IPS DF 4.7 (cell line): ENCODE results near the gene TEDC2.

ENCODE experiments used
- DNase-seq: peaks from one replicate; pipeline ENCODE4 v3.0.0-alpha.2; 2013; ENCODE audit warnings: low spot score; ENCODE audit errors: extremely low read depth

TEDC2 gene

DNA sequence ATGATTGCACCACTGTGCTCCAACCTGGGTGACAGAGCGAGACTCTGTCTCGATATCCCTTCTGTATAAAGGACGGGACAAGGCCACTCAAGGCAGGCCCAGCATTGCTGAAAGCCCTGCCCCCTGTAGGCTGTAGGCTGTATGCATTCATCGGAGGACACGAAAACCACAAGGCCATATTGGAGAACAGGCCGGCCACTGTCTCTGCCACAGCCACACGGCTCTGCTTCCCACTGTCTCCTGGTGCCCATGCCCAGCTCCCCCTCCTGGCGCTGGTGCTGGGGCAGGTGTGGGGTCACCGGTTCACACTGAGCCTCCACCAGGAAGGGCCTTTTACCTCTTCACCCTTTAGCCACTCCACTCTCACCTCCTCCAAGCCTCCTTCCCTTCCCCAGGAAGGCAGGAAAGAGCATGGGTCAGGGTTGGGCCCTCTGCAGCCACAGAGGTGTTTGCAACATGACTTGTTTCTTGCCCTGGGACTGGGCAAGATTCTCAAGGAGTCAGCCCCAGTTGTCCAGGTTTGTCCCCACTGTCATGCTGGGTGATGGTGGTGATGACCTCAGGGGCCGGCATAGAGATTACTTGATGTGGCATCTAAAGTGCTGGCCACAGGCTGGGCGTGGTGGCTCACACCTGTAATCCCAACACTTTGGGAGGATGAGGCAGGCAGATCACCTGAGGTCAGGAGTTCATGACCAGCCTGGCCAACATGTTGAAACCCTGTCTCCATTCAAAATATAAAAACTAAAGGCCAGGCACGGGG, 5.9 kb downstream of the TEDC2 start:
- DNase-seq: no peak

DNA sequence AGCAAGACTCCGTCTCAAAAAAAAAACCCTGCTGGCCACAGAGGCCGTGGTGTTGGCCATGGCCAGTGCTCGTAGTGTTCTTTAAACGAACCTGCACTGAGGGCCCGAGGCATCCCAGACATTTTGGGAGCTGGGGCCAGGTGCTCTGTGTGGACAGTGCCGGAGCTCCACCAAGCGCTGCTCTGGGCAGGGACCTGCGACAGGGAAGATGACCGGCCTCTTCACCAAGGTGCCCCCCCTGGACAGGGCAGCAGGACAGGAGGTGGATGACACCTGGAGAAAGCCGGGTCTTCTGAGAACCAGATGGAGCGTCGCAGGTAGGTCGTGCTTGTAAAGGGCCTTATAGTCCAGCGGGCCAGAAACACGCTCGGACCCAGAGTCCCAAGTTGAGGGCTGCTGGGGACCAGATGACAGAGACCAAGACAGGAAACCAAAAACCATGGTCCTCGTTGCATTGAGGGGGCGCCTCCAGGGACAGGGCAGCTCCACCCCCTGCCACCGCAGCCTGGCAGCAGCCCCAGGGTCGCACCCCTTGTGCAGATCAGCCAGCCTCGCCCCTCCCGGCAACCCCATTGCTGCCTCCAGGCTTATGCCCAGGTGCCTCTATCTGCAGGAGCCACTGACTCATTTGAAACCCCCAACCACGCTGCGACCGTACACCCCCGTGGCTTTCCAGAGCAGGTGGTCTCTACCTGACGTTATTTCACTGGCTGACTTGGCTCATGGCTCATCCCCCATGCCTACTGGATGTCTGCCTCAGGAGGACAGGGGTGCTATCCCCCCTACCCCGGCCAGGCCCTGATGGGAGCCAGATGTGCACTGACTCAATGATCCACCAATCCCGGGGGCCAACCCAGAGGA, 7.0 kb downstream of the TEDC2 start:
- DNase-seq: no peak

DNA sequence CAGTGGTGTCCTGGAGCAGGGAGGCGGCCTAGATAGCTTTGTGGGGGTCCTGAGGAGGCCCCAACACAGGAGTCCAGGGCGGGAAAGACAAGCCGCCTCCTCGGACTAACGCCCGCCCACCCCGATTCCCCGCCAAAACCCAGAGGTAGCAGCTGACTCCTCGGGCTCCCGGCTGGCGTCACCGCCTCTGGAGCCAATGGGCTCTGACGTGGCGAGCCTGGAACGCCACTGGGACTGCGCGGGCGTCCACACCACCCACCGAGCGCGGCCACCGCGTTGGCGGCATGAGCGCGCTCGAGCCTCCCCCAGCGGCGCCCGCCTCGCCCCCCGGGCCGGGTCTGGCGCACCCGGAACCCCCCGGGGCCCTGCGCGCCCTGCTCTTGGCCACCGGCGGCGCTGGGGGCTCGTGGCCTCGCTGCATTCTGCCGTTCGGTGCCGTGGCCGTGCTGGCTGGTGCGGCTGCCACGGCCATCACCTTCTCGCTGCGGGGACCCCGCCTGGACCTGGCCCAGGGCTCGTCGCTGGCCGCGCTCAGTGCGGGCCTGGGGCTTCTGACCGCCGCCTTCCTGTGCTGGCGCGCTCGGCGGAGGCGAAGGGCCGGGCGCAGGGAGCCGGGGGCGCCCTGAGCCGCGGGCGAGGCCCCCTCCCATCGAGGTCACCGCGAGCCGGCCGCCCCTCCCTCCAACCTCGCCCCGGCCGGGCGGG, 7.8 kb downstream of the TEDC2 start:
- DNase-seq: no peak

DNA sequence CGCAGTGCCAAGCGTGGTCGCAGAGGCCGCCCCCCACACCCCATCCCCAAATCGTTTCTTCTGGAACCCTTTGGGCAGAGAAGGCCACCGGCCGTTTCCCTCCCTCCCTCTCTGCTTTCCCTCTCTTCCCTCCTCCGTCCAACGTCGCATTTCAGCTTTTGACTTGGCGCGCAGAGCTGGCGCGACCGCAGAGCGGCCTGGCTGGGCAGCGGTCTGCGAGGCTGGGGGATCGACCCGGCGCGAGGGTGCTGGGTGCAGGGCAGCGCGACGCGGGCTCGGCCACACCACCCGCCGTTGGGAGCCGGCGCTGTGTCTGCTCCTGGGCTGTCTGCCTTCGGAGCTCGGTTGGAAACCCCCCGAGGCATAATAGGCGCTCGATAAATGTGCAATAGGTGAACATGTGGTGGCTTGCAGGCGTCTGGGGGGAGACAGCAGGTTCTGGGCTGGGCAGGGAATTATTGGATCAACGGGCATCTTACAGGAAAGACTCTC, 8.4 kb downstream of the TEDC2 start:
- no peak for DNase-seq

DNA sequence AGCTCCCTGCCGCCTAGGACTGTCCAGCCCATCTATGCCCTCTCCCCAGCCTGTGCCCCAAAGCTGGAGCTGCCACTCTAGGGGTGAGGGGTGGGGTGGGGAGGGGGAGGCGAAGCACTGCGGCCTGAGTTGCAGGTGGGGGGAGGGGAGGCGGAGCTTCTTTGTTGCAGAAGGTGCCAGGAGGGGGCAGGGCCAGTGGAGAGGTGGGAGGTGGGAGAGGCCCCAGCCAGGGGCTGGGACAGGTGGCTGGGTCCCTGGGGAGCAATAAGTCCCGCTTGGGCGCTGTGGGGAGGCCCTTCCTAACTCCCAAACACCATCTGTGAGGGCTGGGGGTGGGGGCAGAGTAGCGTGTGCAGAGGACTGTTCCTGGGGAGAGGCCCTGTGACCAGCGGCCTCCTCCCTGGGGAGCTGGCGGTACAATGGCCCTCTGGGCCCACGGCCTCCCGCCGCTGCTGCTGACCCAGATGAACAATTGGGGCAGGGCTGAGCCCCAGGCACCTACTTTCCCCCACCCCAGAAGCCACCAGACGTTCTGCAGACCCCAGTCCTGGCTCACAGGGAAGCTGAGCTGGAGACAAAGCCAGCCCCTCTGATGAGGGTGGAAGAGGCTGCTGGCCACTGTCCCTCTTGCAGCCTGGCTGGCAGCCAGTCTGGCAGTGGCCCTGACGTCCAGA, 9.0 kb downstream of the TEDC2 start:
- DNase-seq: no peak

DNA sequence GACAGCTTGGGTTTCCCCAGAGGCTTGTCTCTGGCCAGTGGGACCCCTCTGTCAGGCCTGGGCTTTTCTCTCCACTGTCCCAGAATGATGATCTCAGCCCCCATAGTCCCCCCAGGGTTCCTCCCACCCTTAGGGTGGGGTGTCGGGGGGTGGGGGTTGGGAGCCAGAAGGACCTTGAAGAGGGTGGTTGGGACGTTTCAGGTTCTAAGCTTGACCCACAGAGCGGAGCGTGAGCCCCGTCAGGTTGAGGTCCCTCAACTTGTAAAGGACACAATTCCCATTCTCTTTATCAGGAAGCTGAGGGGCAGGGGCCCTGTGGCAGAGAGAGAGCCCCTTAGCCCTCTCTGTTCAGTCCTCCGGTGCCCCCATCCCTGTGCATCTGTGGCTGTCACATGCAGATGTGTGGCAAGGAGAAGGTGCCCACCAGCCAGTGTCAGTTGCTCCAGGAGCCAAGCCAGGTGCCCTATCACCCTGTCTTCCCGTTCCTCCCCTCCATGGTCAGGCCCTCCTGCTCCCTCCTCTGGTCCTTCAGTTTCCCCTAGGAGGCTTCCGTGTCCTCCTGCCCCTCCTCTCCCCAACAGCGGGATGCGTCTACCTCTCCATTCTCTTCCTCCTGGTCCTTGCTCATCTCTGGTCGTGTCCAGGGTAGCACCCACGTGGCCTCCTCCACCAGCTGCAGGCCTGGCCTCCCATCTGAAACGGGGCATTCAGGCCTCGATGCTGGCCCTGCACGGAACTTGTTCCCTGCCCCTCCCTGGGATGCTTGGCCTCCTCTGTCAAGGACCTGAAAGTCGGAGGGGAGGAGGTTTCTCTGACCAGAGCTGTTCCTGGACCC, 9.7 kb downstream of the TEDC2 start:
- DNase-seq: no peak

DNA sequence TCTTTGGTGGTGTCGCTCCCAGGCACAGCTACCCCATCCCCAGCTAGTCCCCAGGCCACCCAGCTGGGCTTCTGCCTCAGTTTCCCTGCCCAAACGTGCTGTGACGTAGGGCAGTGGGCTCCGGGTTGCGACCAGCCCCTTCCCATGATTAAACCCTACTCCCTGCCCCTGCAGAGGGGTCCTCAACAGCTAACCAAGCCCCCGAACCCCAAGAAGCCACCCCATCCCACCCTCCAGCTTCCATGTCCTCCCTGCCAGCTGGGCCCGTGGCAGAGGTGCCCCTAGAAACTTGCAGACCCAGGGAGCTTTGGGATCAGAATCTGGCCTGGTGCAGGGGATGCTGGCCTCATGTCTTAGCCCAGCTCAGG, 10.3 kb downstream of the TEDC2 start:
- no peak for DNase-seq

DNA sequence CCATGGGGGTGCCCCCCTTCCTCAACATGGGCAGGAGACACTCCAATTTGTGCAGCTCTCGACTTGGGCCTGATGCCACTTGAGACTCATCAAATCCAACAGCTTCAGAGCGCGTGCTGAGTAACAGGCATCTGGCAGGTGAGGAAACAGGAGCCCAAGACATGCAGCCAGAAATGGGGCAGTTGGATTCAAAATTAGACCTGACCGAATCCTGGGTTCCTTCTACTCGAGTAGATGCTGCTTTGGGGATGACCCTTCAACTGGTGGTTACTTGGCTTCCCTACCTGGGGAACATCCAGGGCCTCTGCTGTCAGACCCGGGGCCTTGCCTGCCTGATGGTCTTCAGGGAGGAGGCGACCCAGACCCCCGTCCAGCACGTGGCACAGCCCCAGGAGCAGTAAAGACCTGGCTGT, 10.7 kb downstream of the TEDC2 start:
- no peak for DNase-seq

DNA sequence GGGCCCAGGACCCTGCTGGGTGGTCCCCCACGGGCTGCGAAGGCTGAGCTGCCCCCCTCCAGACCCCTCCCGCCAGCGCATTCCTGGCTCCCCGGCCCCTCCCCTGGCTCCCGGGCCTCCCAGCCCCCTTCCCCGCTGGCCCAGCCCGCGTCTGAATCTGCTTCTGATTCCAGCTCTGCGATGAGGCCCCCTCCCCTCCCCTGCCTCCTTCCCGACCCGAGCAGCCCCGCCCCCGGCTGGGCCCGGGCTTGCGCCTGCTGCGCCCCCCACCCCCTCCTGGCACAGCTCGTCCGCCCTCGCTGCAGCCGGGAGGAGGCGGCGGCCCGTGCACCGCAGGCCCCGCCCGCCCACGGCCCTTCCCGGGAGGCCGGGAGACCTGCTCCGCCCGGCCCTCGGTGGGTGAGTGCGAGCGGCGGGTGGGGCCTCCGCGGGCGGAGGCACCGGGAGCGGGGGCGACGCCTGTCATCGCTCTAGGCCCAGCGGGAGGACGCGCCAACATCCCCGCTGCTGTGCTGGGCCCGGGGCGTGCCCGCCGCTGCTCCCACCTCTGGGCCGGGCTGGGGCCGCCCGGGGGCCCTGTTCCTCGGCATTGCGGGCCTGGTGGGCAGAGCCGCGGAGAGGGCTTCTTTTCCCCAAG, 11.2 kb downstream of the TEDC2 start, which contains the start of gene NTN3:
NTN3 (plus strand) TSS at position 282 of the 637 bp plus-strand sequence. CDS start 405 bp downstream, outside the sequence.
- no peak for DNase-seq

DNA sequence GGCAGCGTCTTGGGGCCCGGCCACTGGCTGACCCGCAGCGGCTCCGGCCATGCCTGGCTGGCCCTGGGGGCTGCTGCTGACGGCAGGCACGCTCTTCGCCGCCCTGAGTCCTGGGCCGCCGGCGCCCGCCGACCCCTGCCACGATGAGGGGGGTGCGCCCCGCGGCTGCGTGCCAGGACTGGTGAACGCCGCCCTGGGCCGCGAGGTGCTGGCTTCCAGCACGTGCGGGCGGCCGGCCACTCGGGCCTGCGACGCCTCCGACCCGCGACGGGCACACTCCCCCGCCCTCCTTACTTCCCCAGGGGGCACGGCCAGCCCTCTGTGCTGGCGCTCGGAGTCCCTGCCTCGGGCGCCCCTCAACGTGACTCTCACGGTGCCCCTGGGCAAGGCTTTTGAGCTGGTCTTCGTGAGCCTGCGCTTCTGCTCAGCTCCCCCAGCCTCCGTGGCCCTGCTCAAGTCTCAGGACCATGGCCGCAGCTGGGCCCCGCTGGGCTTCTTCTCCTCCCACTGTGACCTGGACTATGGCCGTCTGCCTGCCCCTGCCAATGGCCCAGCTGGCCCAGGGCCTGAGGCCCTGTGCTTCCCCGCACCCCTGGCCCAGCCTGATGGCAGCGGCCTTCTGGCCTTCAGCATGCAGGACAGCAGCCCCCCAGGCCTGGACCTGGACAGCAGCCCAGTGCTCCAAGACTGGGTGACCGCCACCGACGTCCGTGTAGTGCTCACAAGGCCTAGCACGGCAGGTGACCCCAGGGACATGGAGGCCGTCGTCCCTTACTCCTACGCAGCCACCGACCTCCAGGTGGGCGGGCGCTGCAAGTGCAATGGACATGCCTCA, 12.0 kb downstream of the TEDC2 start:
- no peak for DNase-seq

DNA sequence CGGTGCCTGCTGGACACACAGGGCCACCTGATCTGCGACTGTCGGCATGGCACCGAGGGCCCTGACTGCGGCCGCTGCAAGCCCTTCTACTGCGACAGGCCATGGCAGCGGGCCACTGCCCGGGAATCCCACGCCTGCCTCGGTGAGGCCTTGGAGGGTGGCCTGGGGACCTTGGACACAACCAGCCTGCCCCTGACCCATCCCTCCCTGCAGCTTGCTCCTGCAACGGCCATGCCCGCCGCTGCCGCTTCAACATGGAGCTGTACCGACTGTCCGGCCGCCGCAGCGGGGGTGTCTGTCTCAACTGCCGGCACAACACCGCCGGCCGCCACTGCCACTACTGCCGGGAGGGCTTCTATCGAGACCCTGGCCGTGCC, 12.6 kb downstream of the TEDC2 start:
- no peak for DNase-seq

DNA sequence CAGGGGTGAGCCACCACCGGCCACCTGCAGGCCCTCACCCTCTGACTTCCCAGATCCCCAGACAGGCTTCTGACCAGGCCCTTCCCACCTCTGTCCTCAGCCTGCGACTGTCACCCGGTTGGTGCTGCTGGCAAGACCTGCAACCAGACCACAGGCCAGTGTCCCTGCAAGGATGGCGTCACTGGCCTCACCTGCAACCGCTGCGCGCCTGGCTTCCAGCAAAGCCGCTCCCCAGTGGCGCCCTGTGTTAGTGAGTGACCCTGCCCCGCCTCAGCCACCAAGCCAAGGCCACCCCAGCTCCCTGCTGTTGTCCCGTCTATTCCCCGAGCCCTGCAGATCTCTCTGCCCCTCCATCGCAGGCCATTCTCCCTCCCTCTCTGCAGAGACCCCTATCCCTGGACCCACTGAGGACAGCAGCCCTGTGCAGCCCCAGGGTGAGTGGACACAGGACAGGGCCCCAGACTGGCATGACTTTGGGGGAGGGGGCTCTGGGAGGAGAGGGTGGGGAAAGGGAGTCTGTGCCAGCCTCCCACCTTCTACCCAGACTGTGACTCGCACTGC, 13.1 kb downstream of the TEDC2 start:
- no peak for DNase-seq

DNA sequence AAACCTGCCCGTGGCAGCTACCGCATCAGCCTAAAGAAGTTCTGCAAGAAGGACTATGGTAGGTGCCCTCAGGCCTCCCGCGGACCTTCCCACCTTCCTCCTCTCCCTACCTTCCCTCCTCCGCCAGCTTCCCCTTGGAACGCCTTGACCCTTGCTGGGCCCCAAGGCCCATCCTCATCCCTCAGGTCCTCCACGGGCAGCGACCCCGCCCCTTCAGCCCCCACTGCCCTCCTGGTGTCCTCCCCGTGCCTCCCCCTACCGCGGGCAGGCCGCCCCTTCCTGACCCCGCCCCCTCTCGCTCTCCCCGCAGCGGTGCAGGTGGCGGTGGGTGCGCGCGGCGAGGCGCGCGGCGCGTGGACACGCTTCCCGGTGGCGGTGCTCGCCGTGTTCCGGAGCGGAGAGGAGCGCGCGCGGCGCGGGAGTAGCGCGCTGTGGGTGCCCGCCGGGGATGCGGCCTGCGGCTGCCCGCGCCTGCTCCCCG, 13.6 kb downstream of the TEDC2 start:
- no peak for DNase-seq

DNA sequence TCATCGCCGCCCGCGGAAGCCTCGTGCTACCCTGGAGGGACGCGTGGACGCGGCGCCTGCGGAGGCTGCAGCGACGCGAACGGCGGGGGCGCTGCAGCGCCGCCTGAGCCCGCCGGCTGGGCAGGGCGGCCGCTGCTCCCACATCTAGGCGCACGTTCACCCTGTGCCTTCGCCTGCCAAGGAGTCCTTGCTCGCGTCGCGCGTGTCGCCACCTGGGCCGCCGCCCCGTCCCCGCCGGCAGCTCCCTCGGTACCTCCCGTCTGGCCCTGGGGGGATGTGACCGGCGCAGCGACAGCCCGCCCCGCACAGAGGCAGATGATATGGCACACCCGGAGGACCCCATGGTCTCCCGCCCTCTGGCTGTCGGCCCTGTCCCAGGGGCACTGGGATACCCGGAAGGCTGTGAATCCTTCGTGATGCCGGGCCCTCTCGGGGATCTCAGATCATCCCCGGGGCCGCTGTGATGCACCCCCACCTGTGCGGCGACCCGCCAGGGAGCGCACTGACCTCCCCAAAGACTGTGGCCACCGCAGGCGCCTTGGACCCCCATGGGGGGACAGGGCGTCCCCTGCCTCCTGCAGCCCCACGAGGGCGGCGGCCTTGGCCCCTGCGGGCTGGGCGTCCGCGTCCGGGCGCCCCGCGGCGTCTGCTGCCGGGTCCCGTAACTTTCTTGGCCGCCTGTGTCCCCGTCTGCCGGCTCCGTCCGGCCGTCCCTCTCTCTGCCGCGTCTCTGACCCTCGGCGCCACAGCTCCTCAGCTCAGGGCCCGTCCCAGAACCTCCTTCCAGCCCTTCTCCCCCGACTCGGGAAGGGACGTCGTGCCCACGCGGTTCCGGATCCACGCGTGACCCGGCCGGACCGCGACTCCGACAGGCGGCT, 14.3 kb downstream of the TEDC2 start:
- DNase-seq: no peak

DNA sequence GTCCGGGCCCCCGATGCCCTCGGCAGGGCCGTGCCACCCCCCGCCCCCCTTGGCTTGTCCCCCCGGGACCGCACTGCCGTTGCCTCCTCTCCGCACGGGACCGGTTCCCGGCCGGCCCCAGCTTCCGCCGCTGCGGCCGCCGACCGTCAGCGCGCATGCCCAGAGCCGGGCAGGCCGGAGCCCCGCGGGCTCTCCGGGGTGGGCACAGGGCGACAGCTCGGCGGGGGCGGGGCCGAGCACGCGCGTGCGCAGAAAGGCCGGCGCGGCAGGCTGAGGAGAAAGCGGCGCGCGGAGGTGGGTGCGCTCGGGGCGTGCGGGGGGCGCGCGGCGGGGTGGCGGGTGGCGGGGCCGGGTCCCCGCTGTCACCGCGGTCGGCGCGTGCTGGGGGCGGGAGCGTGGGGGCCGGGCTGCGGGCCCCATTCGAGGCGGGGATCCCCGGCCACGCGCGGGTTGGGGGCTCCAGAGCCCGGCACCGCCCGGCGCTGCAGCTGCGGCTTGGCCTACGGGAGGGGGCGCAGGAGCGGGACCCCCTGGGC, 15.0 kb downstream of the TEDC2 start, which contains the start of gene TBC1D24:
TBC1D24 (plus strand) TSS at position 251 of the 536 bp plus-strand sequence. CDS start 21,022 bp downstream, outside the sequence.
- DNase-seq: no peak

DNA sequence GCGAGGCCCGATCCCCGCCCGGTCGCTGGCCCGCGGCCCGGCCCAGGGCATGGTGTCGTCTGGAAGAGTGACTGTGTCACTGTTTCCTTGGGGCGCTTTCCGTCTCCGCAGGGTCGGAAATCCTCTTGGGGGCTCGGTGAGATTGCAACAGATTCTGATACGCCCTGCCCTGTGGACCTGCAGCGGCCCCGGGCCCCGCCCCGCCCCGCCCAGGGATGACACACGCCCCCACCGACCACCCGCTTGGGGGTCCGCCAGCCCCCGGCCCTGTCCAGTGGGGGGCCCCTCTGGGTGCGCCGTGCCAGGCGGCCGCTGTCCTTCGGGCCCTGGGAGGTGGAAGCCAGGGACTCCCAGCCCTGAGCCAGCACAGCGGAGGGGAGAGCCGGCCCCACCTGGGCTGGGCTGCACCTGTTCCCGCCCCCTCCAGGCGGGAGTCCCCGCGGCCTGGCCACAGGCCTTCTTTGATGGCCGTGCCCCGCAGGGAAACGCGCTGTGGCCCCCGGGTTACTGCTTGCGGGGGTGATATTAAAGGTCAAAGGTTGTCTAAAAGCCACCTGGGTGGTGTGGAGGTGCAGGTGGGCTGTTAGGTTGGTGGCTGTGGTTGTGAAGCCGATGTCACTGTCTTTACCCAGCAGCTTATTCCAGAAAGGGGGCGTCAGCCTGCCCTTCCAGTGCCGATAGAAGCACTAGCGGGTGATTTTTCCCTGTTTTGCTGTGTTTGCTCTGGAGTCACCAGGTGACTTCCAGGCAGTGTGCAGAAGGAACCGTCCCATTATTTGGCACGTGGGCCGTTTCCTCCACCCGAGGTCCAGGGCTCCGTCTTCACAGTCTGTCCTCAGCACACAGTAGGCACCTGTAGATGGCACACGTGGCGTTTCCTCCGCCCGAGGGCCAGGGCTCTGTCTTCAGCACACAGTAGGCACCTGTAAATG, 15.8 kb downstream of the TEDC2 start:
- DNase-seq: no peak
